ENCODE results near the gene FSTL4. TPM values are rescaled to one million over a fixed set of nuclear protein-coding genes. Genes with fewer than 3 reads are reported as not detected.

FSTL4 gene
- total RNA-seq, 1 experiment from 2014 or later = 2.7 TPM

- no peak overlapping the region for H3K4me3 Mint-ChIP-seq (ENCODE audit: unreplicated experiment)
- H3K4me1 Mint-ChIP-seq (ENCODE audit: low read depth, unreplicated experiment) = no peaks in the 10 kb centered on the region
- peaks cover 12% of the 10 kb centered on the region for H3K27me3 Mint-ChIP-seq (ENCODE audit: insufficient read depth, unreplicated experiment)
- intact Hi-C loops (cut with micrococcal nuclease; ENCODE audit: unreplicated experiment) = loop anchor here (5.0 kb wide), 1 partner anchor 112 kb away; the partner anchor contains the start of gene FSTL4
- no TSS peak for BruUV-seq (replicated peaks)
- no peak overlapping the region for H3K27ac Mint-ChIP-seq (ENCODE audit: unreplicated experiment)
- DNase-seq = no peak
- Histone ChIP-seq H3K9me3 (no peaks in the 10 kb centered on the region), H3K4me3 (ENCODE audit: low read depth, low read length) (no peak overlapping the region), H3K4me1 (no peaks in the 10 kb centered on the region), H3K27me3 (replicated peaks; ENCODE audit: control insufficient read depth, insufficient read depth, low read length) (no peaks in the 10 kb centered on the region), H3K36me3 (ENCODE audit: control insufficient read depth, insufficient read depth, low read length) (no peaks in the 10 kb centered on the region)
- POLR2A ChIA-PET = no interaction called here
- no peaks in the 10 kb centered on the region for H3K9me3 Mint-ChIP-seq (ENCODE audit: unreplicated experiment)
- TF ChIP-seq CTCF (IDR thresholded peaks at IDR 0.05; ENCODE audit: insufficient read depth in 1 of 2, low read depth in 1 of 2, low read length in 1 of 2, severe bottlenecking in 1 of 2, unreplicated experiment in 1 of 2) = no peak
- H3K36me3 Mint-ChIP-seq (ENCODE audit: insufficient read depth, unreplicated experiment) = no peaks in the 10 kb centered on the region
- CTCF ChIA-PET = no interaction called here
These were observed 112.4 kb downstream of the FSTL4 start for GRCh38 chr5:133499895-133500294.

DNA sequence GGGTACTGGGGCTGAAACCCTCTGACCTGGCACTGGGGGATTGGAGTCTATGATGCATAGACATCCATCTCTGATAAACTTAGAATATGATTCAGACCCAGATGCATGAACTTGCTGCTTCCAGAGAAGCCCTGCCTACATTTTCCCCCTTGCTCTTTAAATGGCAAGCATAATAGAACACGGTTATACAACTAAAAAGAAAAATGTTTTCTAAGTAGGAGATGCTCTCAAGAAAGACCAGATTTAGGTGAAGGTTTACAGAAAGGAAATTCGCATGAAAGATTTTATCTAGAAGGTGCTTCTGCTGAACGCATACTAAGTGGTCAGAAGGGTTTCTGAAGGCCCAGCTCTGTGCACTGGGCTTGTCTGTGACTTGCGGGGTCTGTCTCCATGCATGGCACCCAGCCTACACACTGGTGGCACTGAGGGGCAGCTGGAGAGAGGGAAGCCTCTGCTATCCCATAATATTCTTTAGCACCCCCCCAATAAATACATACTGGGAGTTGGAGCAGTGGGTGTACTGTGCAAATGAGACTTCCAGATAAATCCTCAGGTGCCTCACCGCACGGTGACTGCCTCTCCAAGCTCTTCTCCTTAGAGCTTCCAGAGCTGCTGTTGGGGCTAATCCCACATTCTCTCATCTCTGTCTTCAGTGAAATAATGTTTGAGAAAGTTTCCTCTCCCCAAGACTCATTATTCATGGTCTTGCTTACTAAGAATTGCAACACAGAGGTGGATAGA lies 114.6 kb downstream of the FSTL4 start:
- H3K9me3 ChIP-seq = no peaks in the 10 kb centered on the region
- H3K4me3 ChIP-seq (ENCODE audit: low read depth, low read length) = no peak overlapping the region
- TF ChIP-seq CTCF (IDR thresholded peaks at IDR 0.05; ENCODE audit: insufficient read depth in 1 of 2, low read depth in 1 of 2, low read length in 1 of 2, severe bottlenecking in 1 of 2, unreplicated experiment in 1 of 2) = no peak
- intact Hi-C loops (cut with micrococcal nuclease; ENCODE audit: unreplicated experiment) = no loop called here
- H3K36me3 ChIP-seq (ENCODE audit: control insufficient read depth, insufficient read depth, low read length) = no peaks in the 10 kb centered on the region
- H3K9me3 Mint-ChIP-seq (ENCODE audit: unreplicated experiment) = no peaks in the 10 kb centered on the region
- H3K4me3 Mint-ChIP-seq (ENCODE audit: unreplicated experiment) = no peak overlapping the region
- H3K36me3 Mint-ChIP-seq (ENCODE audit: insufficient read depth, unreplicated experiment) = no peaks in the 10 kb centered on the region
- H3K27me3 ChIP-seq (replicated peaks; ENCODE audit: control insufficient read depth, insufficient read depth, low read length) = no peaks in the 10 kb centered on the region
- ChIA-PET POLR2A (no interaction called here), CTCF (no interaction called here)
- H3K27me3 Mint-ChIP-seq (ENCODE audit: insufficient read depth, unreplicated experiment) = peaks cover 7% of the 10 kb centered on the region
- H3K4me1 ChIP-seq = no peaks in the 10 kb centered on the region
- no peaks in the 10 kb centered on the region for H3K4me1 Mint-ChIP-seq (ENCODE audit: low read depth, unreplicated experiment)
- BruUV-seq (replicated peaks) = no TSS peak
- no peak for DNase-seq
- H3K27ac Mint-ChIP-seq (ENCODE audit: unreplicated experiment) = no peak overlapping the region

DNA sequence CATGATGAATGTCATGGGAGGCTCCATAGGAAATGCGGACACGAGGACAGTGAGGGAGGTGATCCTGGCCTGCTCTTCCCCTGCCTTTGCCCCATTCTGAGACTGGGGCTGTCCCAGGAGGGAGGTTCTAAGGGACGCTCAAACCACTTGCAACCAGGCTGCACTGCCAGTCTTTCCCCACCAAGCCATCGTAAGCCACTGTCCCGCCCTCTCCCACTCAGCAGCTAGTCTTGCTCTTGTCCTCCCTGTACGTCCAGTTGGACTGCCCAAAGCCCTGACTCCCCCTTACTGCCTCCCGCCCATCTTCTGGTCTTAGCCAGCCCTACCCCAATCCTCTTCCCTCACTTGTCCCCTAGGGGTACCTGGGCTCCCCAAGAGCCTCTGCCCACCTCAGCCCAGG lies 115.7 kb downstream of the FSTL4 start:
- no peak overlapping the region for H3K27ac Mint-ChIP-seq (ENCODE audit: unreplicated experiment)
- no peaks in the 10 kb centered on the region for H3K4me1 ChIP-seq
- no peaks in the 10 kb centered on the region for H3K27me3 ChIP-seq (replicated peaks; ENCODE audit: control insufficient read depth, insufficient read depth, low read length)
- ChIA-PET CTCF (no interaction called here), POLR2A (no interaction called here)
- no peaks in the 10 kb centered on the region for H3K36me3 Mint-ChIP-seq (ENCODE audit: insufficient read depth, unreplicated experiment)
- no peak overlapping the region for H3K4me3 Mint-ChIP-seq (ENCODE audit: unreplicated experiment)
- TF ChIP-seq CTCF (IDR thresholded peaks at IDR 0.05; ENCODE audit: insufficient read depth in 1 of 2, low read depth in 1 of 2, low read length in 1 of 2, severe bottlenecking in 1 of 2, unreplicated experiment in 1 of 2) = no peak
- no peaks in the 10 kb centered on the region for H3K36me3 ChIP-seq (ENCODE audit: control insufficient read depth, insufficient read depth, low read length)
- no peaks in the 10 kb centered on the region for H3K9me3 ChIP-seq
- H3K4me3 ChIP-seq (ENCODE audit: low read depth, low read length) = no peak overlapping the region
- H3K9me3 Mint-ChIP-seq (ENCODE audit: unreplicated experiment) = no peaks in the 10 kb centered on the region
- DNase-seq = no peak
- H3K27me3 Mint-ChIP-seq (ENCODE audit: insufficient read depth, unreplicated experiment) = peaks cover 11% of the 10 kb centered on the region
- no TSS peak for BruUV-seq (replicated peaks)
- H3K4me1 Mint-ChIP-seq (ENCODE audit: low read depth, unreplicated experiment) = no peaks in the 10 kb centered on the region
- intact Hi-C loops (cut with micrococcal nuclease; ENCODE audit: unreplicated experiment) = no loop called here
